Astrocyte (in vitro differentiated cells and primary cell): ENCODE data around the gene PSG7.
"Not testable (repeated sequence)": the region's sequence is repeated elsewhere in the genome, so short reads cannot be mapped to it uniquely, and the experiment has no call there.

ENCODE experiments used
- EZH2 ChIP-seq: IDR thresholded peaks from 2 replicates; pipeline ENCODE4 v1.6.1; 2012; ENCODE audit warnings: mild to moderate bottlenecking, low read length, inconsistent platforms; ENCODE audit not compliant: insufficient read depth
- TF ChIP-seq, protein P1 (sequence below): IDR thresholded peaks from 2 replicates; pipeline ENCODE4 v1.5.1; 2011; ENCODE audit warnings: low read depth, mild to moderate bottlenecking, inconsistent platforms, low read length, moderate library complexity; ENCODE audit not compliant: insufficient read depth

DNA sequence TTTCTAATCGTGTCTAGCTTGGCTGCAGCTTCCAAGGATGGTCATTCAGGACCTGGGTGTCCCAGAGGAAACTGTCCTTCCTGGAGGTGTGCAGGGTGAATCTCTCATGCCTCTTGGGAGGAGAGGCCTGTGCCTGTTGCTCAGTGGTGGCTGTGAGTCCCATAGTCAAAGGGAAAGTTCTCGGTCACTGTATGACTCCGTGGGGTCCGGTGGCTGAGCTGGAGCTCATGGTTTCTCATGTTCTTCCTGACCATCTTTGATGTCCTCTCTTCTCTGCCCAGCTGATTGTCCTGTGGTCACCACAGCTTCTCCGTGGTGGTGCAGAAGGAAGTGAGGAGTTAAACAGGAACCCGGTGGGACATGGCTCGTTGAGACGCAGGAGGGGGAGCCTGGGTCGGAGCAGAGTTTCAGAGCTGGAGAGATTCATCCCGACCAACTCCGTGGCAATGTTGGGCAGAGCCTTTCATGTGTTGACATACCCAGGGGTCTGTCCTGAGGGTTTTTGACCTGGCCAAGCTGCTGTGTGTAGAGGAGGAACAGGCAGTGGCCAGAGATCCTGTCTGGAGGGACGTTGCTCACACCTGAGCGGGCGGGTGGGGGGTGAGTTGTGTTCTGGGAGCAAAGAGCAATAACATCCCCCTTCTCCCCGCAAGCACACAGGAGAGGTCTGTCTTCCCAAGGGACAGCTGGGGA, 18.5 kb downstream of the PSG7 start:
- TF ChIP-seq, protein P1, sequence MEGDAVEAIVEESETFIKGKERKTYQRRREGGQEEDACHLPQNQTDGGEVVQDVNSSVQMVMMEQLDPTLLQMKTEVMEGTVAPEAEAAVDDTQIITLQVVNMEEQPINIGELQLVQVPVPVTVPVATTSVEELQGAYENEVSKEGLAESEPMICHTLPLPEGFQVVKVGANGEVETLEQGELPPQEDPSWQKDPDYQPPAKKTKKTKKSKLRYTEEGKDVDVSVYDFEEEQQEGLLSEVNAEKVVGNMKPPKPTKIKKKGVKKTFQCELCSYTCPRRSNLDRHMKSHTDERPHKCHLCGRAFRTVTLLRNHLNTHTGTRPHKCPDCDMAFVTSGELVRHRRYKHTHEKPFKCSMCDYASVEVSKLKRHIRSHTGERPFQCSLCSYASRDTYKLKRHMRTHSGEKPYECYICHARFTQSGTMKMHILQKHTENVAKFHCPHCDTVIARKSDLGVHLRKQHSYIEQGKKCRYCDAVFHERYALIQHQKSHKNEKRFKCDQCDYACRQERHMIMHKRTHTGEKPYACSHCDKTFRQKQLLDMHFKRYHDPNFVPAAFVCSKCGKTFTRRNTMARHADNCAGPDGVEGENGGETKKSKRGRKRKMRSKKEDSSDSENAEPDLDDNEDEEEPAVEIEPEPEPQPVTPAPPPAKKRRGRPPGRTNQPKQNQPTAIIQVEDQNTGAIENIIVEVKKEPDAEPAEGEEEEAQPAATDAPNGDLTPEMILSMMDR, result not testable (repeated sequence)
- not testable (repeated sequence) for TF ChIP-seq EZH2
